Astrocyte (in vitro differentiated cells and primary cell): ENCODE measurements around the gene OR51D1. TPM values are rescaled to one million over a fixed set of nuclear protein-coding genes. Genes with fewer than 3 reads are reported as not detected.

Experiments used
- DNase-seq: peaks from one replicate; pipeline ENCODE4 v3.0.0-alpha.2; 2010; ENCODE audit warnings: low read depth
- FAIRE-seq: peaks from 2 replicates; lab custom pipeline; 2011; peaks lifted over from hg19 to GRCh38; lab: Jason Lieb, UNC
- H2AFZ ChIP-seq: 2 replicates; pipeline ENCODE4 v1.6.0; 2012; ENCODE audit warnings: low read depth, low read length, inconsistent platforms
- H3K27ac ChIP-seq: 2 replicates; pipeline ENCODE4 v1.5.1; 2011; ENCODE audit warnings: low read depth, low read length, inconsistent platforms
- H3K27me3 ChIP-seq: 2 replicates; pipeline ENCODE4 v1.6.0; 2011; ENCODE audit warnings: low read length, inconsistent platforms; ENCODE audit not compliant: insufficient read depth
- H3K36me3 ChIP-seq: 2 replicates; pipeline ENCODE4 v1.5.1; 2011; ENCODE audit warnings: low read length, inconsistent platforms; ENCODE audit not compliant: insufficient read depth
- H3K4me1 ChIP-seq: 2 replicates; pipeline ENCODE4 v1.5.1; 2011; ENCODE audit warnings: low read length, inconsistent platforms; ENCODE audit not compliant: insufficient read depth
- H3K4me2 ChIP-seq: 2 replicates; pipeline ENCODE4 v1.6.0; 2012; ENCODE audit warnings: low read length, inconsistent platforms
- H3K4me3 ChIP-seq: 2 replicates; pipeline ENCODE4 v1.5.1; 2011; ENCODE audit warnings: low read depth, mild to moderate bottlenecking, low read length, inconsistent platforms; ENCODE audit not compliant: insufficient read depth
- H3K79me2 ChIP-seq: 2 replicates; pipeline ENCODE4 v1.6.0; 2012; ENCODE audit warnings: mild to moderate bottlenecking, low read length, inconsistent platforms; ENCODE audit not compliant: insufficient read depth
- H3K9ac ChIP-seq: 2 replicates; pipeline ENCODE4 v1.6.0; 2012; ENCODE audit warnings: mild to moderate bottlenecking, low read length, inconsistent platforms
- H3K9me3 ChIP-seq: 2 replicates; pipeline ENCODE4 v1.5.1; 2012; ENCODE audit warnings: low read depth, mild to moderate bottlenecking, low read length, inconsistent platforms; ENCODE audit not compliant: insufficient read depth
- H4K20me1 ChIP-seq: 2 replicates; pipeline ENCODE4 v1.6.0; 2012; ENCODE audit warnings: low read length, inconsistent platforms; ENCODE audit not compliant: insufficient read depth
- H3K27ac Mint-ChIP-seq: one replicate; pipeline ENCODE4 v1.8.0; 2021; ENCODE audit warnings: mild to moderate bottlenecking, mixed read lengths; ENCODE audit not compliant: unreplicated experiment
- H3K27me3 Mint-ChIP-seq: one replicate; pipeline ENCODE4 v1.8.0; 2021; ENCODE audit warnings: low read depth, mixed read lengths; ENCODE audit not compliant: unreplicated experiment
- H3K36me3 Mint-ChIP-seq: one replicate; pipeline ENCODE4 v1.8.0; 2021; ENCODE audit warnings: low read depth, mixed read lengths; ENCODE audit not compliant: unreplicated experiment
- H3K4me1 Mint-ChIP-seq: one replicate; pipeline ENCODE4 v1.8.0; 2021; ENCODE audit warnings: low read depth, mixed read lengths; ENCODE audit not compliant: unreplicated experiment
- H3K4me3 Mint-ChIP-seq: one replicate; pipeline ENCODE4 v1.8.0; 2021; ENCODE audit warnings: mild to moderate bottlenecking, moderate library complexity, mixed read lengths; ENCODE audit not compliant: unreplicated experiment
- H3K9me3 Mint-ChIP-seq: one replicate; pipeline ENCODE4 v1.8.0; 2021; ENCODE audit warnings: mild to moderate bottlenecking, mixed read lengths; ENCODE audit not compliant: unreplicated experiment
- CTCF ChIP-seq: IDR thresholded peaks from 2 replicates; pipeline ENCODE4 v1.5.1; 2011; ENCODE audit warnings: low read depth, mild to moderate bottlenecking, inconsistent platforms, low read length, moderate library complexity; ENCODE audit not compliant: insufficient read depth
- EZH2 ChIP-seq: IDR thresholded peaks from 2 replicates; pipeline ENCODE4 v1.6.1; 2012; ENCODE audit warnings: mild to moderate bottlenecking, low read length, inconsistent platforms; ENCODE audit not compliant: insufficient read depth
- total RNA-seq: library from RNA; stranded (reverse); gene quantifications from 2 replicates; pipeline ENCODE4 v1.2.1, GENCODE V29; 2021

The OR51D1 gene
- total RNA-seq, 1 donor from 2014 or later: not detected

GRCh38 chr11:4611986-4612385 lies 25.3 kb upstream of the OR51D1 start:
- Histone ChIP-seq H3K4me1 (peaks cover 2% of the 10 kb centered on the region), H3K27ac (no peak overlapping the region), H2AFZ (no peak overlapping the region), H3K9ac (no peak overlapping the region), H4K20me1 (no peaks in the 10 kb centered on the region), H3K4me2 (no peak overlapping the region), H3K27me3 (peaks cover 2% of the 10 kb centered on the region), H3K79me2 (no peaks in the 10 kb centered on the region), H3K36me3 (no peaks in the 10 kb centered on the region), H3K9me3 (no peaks in the 10 kb centered on the region), H3K4me3 (no peak overlapping the region)
- TF ChIP-seq EZH2 (no peak), CTCF (no peak)
- Mint-ChIP-seq H3K36me3 (no peaks in the 10 kb centered on the region), H3K27ac (no peak overlapping the region), H3K27me3 (no peaks in the 10 kb centered on the region), H3K9me3 (no peaks in the 10 kb centered on the region), H3K4me1 (peaks cover 3% of the 10 kb centered on the region), H3K4me3 (no peak overlapping the region)
- FAIRE-seq (no peak), DNase-seq (no peak)

- peaks cover 2% of the 10 kb centered on the region for H3K27me3 ChIP-seq
- H3K9me3 ChIP-seq: no peaks in the 10 kb centered on the region
- H3K36me3 ChIP-seq: no peaks in the 10 kb centered on the region
- no peaks in the 10 kb centered on the region for H3K36me3 Mint-ChIP-seq
- H3K27ac ChIP-seq: no peak overlapping the region
- no peak overlapping the region for H3K4me2 ChIP-seq
- H3K4me3 Mint-ChIP-seq: no peak overlapping the region
- no peaks in the 10 kb centered on the region for H3K4me1 ChIP-seq
- DNase-seq (no peak), FAIRE-seq (no peak)
- H3K4me1 Mint-ChIP-seq: no peaks in the 10 kb centered on the region
- H3K27ac Mint-ChIP-seq: no peak overlapping the region
- H2AFZ ChIP-seq: no peak overlapping the region
- H3K27me3 Mint-ChIP-seq: peaks cover 2% of the 10 kb centered on the region
- H4K20me1 ChIP-seq: no peaks in the 10 kb centered on the region
- H3K79me2 ChIP-seq: no peaks in the 10 kb centered on the region
- no peaks in the 10 kb centered on the region for H3K9me3 Mint-ChIP-seq
- H3K4me3 ChIP-seq: no peak overlapping the region
- TF ChIP-seq CTCF (no peak), EZH2 (no peak)
- no peak overlapping the region for H3K9ac ChIP-seq
Measured at GRCh38 chr11:4615856-4616444, 21.3 kb upstream of the OR51D1 start.

- no peak overlapping the region for H3K27ac ChIP-seq
- Mint-ChIP-seq H3K27ac (no peak overlapping the region), H3K9me3 (no peaks in the 10 kb centered on the region)
Measured at GRCh38 chr11:4619514-4619913, 17.8 kb upstream of the OR51D1 start.

More at GRCh38 chr11:4619514-4619913, 17.8 kb upstream of the OR51D1 start:
- H3K4me3 Mint-ChIP-seq: no peak overlapping the region
- no peaks in the 10 kb centered on the region for H3K4me1 Mint-ChIP-seq
- Histone ChIP-seq H3K36me3 (no peaks in the 10 kb centered on the region), H3K79me2 (no peaks in the 10 kb centered on the region), H3K27me3 (no peaks in the 10 kb centered on the region), H3K9me3 (no peaks in the 10 kb centered on the region), H4K20me1 (no peaks in the 10 kb centered on the region), H3K9ac (no peak overlapping the region), H3K4me3 (no peak overlapping the region), H3K4me2 (no peak overlapping the region), H3K4me1 (no peaks in the 10 kb centered on the region), H2AFZ (no peak overlapping the region)
- H3K36me3 Mint-ChIP-seq: no peaks in the 10 kb centered on the region
- FAIRE-seq (no peak), DNase-seq (no peak)
- TF ChIP-seq EZH2 (no peak), CTCF (no peak)
- peaks cover 2% of the 10 kb centered on the region for H3K27me3 Mint-ChIP-seq
